ENCODE results near the gene SETD3. TPM values are rescaled to one million over a fixed set of nuclear protein-coding genes. Genes with fewer than 3 reads are reported as not detected.

The SETD3 gene
- polyA plus RNA-seq, 1 donor = 73.5 TPM

GRCh38 chr14:99454246-99454645 lies 26.4 kb downstream of the SETD3 start:
- DNase-seq = no peak

- no peak for DNase-seq
Measured at GRCh38 chr14:99452968-99453367, 27.7 kb downstream of the SETD3 start.

GRCh38 chr14:99451234-99451633 lies 29.4 kb downstream of the SETD3 start:
- DNase-seq = no peak

- no peak for DNase-seq
Measured at GRCh38 chr14:99450266-99450665, 30.4 kb downstream of the SETD3 start.

- DNase-seq = no peak
Measured at GRCh38 chr14:99447739-99448138, 32.9 kb downstream of the SETD3 start.

GRCh38 chr14:99445931-99446330 lies 34.7 kb downstream of the SETD3 start:
- peak; percentile 15 for DNase-seq

GRCh38 chr14:99441918-99442317 lies 38.7 kb downstream of the SETD3 start:
- no peak for DNase-seq

GRCh38 chr14:99441157-99441870 lies 39.3 kb downstream of the SETD3 start:
- DNase-seq = no peak

GRCh38 chr14:99440278-99440677 lies 40.4 kb downstream of the SETD3 start:
- no peak for DNase-seq

GRCh38 chr14:99437706-99438105 lies 43.0 kb downstream of the SETD3 start:
- DNase-seq = no peak

- DNase-seq = no peak
Measured at GRCh38 chr14:99436247-99437180, 44.1 kb downstream of the SETD3 start.

GRCh38 chr14:99435327-99435726 lies 45.3 kb downstream of the SETD3 start:
- no peak for DNase-seq

- DNase-seq = no peak
Measured at GRCh38 chr14:99432485-99432884, 48.2 kb downstream of the SETD3 start.

- no peak for DNase-seq
Measured at GRCh38 chr14:99431986-99432385, 48.7 kb downstream of the SETD3 start.

- no peak for DNase-seq
Measured at GRCh38 chr14:99430491-99430890, 50.2 kb downstream of the SETD3 start.

- no peak for DNase-seq
Measured at GRCh38 chr14:99427632-99428300, 52.9 kb downstream of the SETD3 start.

- no peak for DNase-seq
Measured at GRCh38 chr14:99426813-99427346, 53.8 kb downstream of the SETD3 start.

- no peak for DNase-seq
Measured at GRCh38 chr14:99426265-99426664, 54.4 kb downstream of the SETD3 start.

GRCh38 chr14:99425272-99425681 lies 55.4 kb downstream of the SETD3 start:
- no peak for DNase-seq

- DNase-seq = no peak
Measured at GRCh38 chr14:99424306-99424877, 56.3 kb downstream of the SETD3 start.

- no peak for DNase-seq
Measured at GRCh38 chr14:99423434-99423833, 57.2 kb downstream of the SETD3 start.

- no peak for DNase-seq
Measured at GRCh38 chr14:99422228-99423010, 58.2 kb downstream of the SETD3 start.

Measured in hindlimb muscle (tissue), 1 donor.